GM18951 (cell line): Measurements from ENCODE around the gene PIGS.
"Not testable (repeated sequence)": the region's sequence is repeated elsewhere in the genome, so short reads cannot be mapped to it uniquely, and the experiment has no call there.

Experiments used
- POLR2A ChIP-seq: IDR thresholded peaks from 4 replicates; pipeline ENCODE4 v1.6.1; 2011; ENCODE audit warnings: mild to moderate bottlenecking; ENCODE audit not compliant: insufficient read length, insufficient read depth; ENCODE audit errors: extremely low read depth
- in situ Hi-C: fragments of 300-500 bp; cut with MboI; formaldehyde crosslinking; loops from one replicate; pipeline ENCODE4 v1.12.0; 2022; ENCODE audit warnings: low sequenced_read_pairs, mixed read lengths, inconsistent platforms; ENCODE audit not compliant: unreplicated experiment

Gene PIGS

DNA sequence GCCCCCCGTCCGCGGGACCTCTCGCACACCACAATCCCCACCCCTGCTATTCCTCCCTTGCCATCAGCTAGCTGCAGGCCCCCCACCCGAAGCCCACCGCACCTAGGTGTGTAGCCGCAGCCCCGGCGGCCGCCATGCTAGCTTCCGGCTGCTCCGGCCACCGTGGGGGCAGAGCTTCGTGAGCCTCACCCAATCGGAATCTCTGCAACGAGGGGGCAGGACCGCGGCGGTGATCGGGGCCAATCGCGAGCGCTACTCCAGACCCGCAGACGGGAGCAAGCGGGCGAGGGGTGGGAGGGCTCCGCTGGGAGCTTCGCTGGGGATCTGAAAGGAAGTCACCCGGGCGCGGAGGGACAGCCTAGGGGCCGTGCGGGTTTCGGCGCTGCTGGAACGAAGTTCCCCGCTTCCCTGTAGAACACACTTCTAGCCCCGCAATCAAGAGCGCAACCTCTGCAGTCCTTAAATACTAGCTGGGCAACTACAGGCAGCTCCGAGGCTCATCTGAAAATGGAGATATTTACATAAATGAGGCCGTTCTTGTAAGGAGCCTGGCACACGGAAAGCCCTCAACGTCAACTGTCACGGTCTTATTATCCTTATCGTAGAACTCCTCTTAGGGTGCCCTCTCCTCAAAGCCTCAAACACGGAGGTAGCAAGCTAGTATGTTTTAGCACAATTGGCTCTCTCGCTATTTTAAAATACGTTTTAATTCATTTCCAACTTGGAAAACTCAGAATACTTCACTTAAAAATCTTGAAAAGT is at the start of gene PIGS:
TSS of gene PIGS (minus strand) at position 164 of the 762 bp plus-strand sequence. CDS start at position 136, 28 bp downstream.
- in situ Hi-C loops = no loop called here
- TF ChIP-seq POLR2A = peak; percentile 90

DNA sequence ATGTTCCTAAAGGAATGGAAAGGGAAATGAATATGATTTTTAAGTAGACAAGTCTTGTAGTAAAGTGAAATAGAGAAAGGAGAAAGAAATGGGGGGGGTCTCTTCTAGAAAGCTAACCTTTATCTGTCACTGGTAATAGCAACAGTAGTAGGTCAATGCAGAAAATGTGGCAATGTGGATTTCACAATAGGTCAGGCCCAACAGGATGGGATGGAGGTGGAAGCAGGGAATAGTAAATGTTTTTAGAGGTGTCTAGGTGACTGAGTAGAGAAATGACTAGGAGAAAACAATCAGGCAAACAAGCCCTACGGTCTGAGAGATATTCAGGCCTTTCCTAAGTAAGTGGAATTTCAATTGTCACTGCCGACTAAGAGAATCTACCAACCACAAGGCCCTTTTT is 48.7 kb upstream of the PIGS start:
- in situ Hi-C loops = no loop called here
- TF ChIP-seq POLR2A = no peak

DNA sequence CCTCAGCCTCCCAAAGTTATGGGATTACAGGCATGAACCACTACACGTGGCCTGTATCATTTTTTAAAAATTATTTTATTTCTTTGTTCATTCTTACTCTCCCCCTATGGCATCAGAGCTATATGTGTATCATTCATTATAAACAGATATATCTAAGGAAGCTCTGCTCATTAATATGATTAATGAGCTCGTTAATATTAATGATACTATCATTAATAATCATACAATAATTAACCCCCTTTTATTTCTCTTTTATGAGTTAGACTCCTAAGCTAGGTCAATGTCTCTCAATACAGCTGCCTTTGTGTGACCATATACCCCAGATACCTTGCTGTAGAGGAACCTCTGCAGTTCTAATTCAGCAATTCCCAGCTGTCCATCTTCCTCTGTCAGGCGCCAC is 47.1 kb upstream of the PIGS start:
- TF ChIP-seq POLR2A = no peak

DNA sequence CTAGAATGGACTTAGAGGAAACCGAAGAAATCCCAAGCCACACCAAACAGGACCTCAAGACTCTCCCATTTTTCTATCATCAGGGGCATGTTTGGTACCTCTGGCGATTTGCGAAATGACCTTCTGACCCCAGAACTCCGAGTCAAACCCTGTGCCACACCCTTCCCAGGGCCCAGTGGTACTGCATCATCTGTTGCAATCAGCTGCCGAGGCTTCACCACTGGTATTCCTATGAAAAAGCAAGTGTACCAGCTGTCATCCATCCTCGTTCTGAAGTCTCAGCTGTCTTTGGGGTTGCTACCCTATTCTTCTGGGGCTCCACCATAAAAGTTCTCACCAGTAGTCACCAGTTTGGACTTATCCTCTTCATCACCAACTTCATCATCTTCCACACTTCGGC is 45.0 kb upstream of the PIGS start:
- in situ Hi-C loops = no loop called here
- TF ChIP-seq POLR2A = no peak

More for the DNA sequence above, 47.1 kb upstream of the PIGS start:
- in situ Hi-C loops = no loop called here

DNA sequence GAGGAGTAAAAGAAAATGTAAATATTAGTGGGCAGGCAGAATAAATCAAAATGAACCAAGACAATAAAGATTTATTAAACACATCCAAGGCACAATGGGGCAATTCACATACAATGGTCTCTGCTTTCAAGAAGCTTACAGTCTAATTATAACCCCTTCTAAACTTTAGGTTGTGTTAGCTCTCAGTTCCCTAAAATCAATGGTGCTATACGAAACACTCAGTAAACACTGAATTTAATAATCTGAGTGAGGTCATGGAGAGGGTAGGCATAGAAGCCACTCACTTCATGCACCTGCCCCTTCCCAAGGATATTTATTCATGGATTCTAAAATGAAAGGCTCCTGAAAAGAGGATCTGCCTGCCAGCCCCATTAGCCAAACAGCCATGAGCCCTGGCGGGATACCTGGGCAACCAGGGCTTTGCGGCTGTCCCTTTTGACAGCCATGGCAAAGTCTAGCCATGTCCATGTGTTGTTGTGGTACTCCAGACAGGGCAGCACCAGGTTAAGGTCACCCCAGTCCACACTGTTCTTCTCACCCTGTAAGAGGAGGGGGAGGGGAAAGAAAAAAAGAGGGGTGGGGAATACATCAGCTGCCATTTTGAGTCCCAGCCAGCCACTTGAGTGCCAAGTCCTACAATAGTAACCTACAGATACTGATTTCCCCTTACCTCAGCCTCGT is 44.1 kb upstream of the PIGS start:
- in situ Hi-C loops = no loop called here

DNA sequence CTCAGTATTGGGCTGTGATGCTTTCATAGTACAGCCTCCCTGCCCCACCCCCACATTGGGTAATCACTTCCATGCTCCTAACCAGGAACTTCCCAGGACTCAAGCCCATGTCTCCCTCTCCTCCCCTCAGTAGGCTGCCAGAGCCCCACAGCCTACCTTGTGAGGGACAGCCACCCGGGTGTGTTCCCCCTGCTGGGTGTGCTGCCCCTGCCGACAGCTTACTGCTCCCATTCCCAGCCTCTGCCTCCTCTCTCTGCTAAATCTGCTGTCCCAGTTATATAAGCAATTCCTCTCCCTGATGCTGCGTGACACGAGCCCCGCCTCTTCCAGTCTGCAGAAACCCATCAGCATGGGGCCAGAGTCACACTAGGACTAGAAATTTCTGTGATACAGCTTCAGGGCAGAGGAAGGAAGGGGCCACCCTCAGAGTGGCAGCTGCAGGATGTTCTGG is 42.6 kb upstream of the PIGS start, which contains the start of gene RSKR:
TSS of gene RSKR (minus strand) at position 255 of the 451 bp plus-strand sequence. CDS start at position 231, 24 bp downstream.
- no peak for TF ChIP-seq POLR2A
- in situ Hi-C loops = no loop called here

More for the DNA sequence above, 44.1 kb upstream of the PIGS start:
- TF ChIP-seq POLR2A = no peak

DNA sequence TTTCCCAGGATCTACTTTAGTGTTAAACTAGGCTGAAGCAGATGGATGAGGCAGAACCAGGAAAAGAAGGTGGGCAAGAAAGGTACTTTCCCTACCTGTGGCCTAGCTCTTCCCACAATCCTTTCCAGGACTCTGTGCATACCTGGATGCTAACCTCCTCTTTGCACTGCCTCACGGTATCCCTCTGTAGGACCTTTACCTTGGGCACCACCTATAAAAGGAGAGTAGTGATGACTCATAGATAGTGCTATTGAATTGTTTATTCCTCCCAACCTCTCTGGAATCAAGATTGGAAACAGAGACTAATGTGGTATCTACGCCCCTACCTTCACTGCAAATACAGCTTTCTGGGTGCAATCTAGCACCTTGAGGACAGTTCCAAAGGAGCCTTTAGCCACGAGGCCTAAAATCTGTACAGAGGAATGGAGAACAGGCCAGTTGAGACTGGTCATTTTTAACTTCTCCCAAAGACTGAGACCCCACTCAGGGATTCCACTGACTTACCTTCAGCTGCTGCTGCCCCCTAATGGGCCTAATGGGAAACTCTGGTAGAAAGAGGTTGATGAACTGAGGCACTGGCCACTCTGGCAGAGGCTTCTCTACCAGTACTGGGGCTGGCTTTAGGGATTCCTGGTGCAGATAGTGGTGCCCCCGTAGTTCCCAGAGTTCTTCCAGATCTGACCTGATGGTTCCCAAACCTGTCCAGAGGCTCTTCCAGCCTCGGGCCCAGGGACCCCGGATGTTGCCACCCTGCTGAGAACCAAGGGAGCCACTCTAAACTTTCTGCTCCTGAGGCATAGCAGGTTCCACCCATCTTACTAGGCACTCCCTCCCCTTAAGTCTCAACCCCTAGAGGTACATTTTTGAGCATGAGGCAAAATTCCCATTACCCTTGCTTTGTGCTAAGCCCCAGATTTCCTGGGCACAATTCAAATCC is 41.9 kb upstream of the PIGS start:
- in situ Hi-C loops = no loop called here
- TF ChIP-seq POLR2A = peak; percentile 20

DNA sequence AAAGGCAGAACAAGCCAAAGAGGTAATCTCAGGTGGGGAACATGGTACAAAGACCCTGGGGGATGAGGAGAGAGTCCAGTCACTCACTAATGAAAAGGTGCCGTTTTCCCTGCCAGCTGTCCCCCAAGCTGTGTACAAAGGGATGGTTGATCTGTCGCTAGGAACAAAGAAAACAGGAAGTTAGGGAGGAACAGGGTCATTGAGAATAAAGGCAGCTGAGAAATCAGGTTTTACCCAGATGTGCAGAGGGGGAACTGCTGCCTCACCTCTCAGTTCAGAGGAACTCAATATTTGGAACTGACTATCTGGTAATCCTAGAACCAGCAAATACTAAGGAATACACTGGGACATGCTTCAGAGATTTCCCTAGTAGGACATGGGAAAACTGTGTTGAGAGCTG is 41.2 kb upstream of the PIGS start:
- in situ Hi-C loops = no loop called here
- no peak for TF ChIP-seq POLR2A

DNA sequence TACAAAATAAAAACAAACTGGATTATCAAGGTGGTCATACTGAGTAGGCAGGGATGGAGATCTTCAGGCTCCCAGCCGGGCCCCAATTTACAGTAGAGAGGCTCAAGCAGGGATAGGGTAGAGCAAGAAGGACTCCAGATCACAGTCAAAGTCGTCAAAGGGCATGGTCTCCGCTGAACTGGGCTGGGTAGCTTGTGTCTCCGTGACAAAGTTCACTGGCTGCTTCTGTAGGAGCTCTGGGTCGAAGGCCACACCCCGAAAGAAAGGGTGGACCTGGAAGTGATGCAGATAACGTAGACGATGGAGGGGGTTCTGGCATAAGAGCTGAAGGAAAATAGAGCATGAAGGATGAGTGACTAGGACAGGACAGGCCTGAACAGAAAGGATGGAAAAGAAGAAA is 39.1 kb upstream of the PIGS start:
- TF ChIP-seq POLR2A = no peak
- in situ Hi-C loops = no loop called here

DNA sequence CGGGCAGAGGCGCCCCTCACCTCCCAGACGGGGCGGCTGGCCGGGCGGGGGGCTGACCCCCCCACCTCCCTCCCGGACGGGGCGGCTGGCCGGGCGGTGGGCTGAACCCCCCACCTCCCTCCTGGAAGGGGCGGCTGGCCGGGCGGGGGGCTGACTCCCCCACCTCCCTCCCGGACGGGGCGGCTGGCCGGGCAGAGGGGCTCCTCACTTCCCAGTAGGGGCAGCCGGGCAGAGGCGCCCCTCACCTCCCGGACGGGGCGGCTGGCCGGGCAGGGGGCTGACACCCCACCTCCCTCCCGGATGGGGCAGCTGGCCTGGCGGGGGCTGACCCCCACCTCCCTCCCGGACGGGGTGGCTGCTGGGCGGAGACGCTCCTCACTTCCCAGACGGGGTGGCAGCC is 32.7 kb upstream of the PIGS start:
- in situ Hi-C loops = not testable (repeated sequence)

DNA sequence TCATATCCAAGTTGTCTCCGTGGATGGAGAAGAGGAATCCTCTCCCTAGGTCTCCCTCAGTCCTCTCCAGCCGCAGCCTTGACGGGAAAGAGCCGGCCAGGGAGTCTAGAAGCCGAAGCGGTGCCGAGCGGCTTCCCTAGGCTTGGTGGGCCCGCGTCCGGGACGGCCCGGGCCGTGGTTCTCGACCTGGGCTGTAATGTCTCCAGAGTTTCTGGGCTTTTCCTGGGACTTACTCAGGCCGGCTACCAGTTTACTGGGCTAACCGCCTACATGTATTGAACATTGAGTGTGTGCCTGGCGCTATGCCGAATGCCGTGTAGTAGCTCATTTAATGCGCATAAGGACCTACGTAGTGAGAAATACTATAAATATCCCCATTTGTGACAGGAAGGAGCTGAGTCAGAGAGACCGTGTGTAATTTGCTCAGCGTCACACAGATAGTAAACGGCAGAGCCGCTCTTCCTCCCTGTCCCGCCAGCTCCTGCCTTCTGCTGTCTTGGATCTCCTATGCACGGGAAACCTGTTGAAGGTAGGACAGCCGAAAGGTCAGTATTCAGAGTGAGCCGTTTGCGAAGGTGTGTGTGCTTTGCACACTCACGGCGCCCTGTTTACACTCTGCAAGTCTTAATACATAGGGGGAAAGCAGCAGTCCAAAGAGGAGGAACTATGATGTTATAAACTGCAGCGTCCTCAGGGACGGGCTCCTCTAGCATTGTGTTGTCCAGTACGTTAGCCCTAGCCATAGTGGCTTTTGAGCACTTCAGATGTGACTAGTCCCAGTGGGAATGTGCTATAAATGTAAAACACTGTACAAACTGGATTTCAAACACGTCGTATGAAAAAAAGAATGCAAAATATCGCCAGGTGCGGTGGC is 28.2 kb upstream of the PIGS start:
- no peak for TF ChIP-seq POLR2A
- in situ Hi-C loops = no loop called here

DNA sequence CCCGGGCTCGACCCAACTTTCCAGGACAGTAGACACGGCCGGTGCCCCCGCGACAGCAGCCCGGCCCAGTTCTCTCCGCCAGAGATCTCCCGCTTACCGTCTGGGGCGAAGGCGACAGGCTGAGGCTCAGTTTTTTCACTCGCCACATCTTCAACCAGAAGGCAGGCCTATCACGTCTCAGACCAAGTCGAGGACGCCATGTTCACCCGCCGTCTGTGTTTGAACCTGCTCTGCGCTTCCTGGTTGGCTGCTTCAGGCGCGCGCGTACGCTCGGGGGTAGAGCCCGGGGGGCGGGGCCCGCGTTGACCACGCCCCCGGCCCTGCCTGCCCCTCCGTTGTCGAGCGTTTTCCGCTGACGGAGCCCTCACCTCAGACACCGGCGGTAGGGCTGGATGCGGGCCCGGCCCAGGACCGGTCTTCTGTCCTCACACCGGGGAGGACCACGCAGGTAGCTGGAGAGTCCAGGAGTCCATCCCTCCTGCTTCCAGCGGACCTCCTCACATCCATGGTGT is 27.5 kb upstream of the PIGS start, which contains the start of gene SPAG5:
TSS of gene SPAG5 (minus strand) at position 227 of the 512 bp plus-strand sequence. CDS start at position 148, 79 bp downstream.
- in situ Hi-C loops = no loop called here
- peak; percentile 94 for TF ChIP-seq POLR2A
